Body of pancreas (tissue), 4 donors: ENCODE data around the gene ZBTB46.

ENCODE experiments used
- POLR2A ChIP-seq, 3 donors: fragments of 450-650 bp; IDR thresholded peaks; one replicate each; pipeline ENCODE4 v1.6.1; 2016; ENCODE audit warnings: antibody characterized with exemption in 3 of 3, mild to moderate bottlenecking in 2 of 3
- TF ChIP-seq, protein P1 (sequence below), 7 experiments: fragments of 450-650 bp in 4 of 7; fragments of 200-600 bp in 3 of 7; sonication (generic) in 3 of 7; IDR thresholded peaks; one replicate each; pipeline ENCODE4 v1.5.1; 2016 to 2019; ENCODE audit warnings: antibody characterized with exemption in 7 of 7

GRCh38 chr20:63737695-63737944 is 93.4 kb downstream of the ZBTB46 start:
- TF ChIP-seq POLR2A (IDR thresholded peaks at IDR 0.05) = no peak
- TF ChIP-seq, protein P1, sequence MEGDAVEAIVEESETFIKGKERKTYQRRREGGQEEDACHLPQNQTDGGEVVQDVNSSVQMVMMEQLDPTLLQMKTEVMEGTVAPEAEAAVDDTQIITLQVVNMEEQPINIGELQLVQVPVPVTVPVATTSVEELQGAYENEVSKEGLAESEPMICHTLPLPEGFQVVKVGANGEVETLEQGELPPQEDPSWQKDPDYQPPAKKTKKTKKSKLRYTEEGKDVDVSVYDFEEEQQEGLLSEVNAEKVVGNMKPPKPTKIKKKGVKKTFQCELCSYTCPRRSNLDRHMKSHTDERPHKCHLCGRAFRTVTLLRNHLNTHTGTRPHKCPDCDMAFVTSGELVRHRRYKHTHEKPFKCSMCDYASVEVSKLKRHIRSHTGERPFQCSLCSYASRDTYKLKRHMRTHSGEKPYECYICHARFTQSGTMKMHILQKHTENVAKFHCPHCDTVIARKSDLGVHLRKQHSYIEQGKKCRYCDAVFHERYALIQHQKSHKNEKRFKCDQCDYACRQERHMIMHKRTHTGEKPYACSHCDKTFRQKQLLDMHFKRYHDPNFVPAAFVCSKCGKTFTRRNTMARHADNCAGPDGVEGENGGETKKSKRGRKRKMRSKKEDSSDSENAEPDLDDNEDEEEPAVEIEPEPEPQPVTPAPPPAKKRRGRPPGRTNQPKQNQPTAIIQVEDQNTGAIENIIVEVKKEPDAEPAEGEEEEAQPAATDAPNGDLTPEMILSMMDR (IDR thresholded peaks at IDR 0.05) = no peak
